Thymus (tissue), 11 donors: ENCODE data around the gene ACTR2. TPM values are rescaled to one million over a fixed set of nuclear protein-coding genes. Genes with fewer than 3 reads are reported as not detected.
A peak's percentile ranks its signal among the peaks of the same experiment; 100 is the strongest.

ENCODE experiments used
- DNase-seq, 9 donors: peaks; one replicate each; pipeline ENCODE4 v3.0.0-alpha.2; 2013; ENCODE audit warnings: low spot score in 9 of 9, low read depth in 6 of 9, missing footprints in 1 of 9
- H3K27ac ChIP-seq, 2 donors: one replicate each; pipeline ENCODE4 v1.5.1; 2013; ENCODE audit warnings: control low read depth in 1 of 2, low read depth in 1 of 2, low read length in 1 of 2, mild to moderate bottlenecking in 1 of 2, moderate library complexity in 1 of 2
- H3K27me3 ChIP-seq, 2 donors: one replicate each; pipeline ENCODE4 v1.5.1; 2013; ENCODE audit warnings: low read length in 1 of 2; ENCODE audit not compliant: control insufficient read depth in 2 of 2, insufficient read depth in 1 of 2
- H3K36me3 ChIP-seq, 2 donors: one replicate each; pipeline ENCODE4 v1.5.1; 2013; ENCODE audit warnings: low read length in 1 of 2, mild to moderate bottlenecking in 1 of 2, moderate library complexity in 1 of 2; ENCODE audit not compliant: control insufficient read depth in 2 of 2, insufficient read depth in 2 of 2
- H3K4me1 ChIP-seq, 2 donors: one replicate each; pipeline ENCODE4 v1.5.1; 2013; ENCODE audit warnings: low read length in 2 of 2; ENCODE audit not compliant: control insufficient read depth in 2 of 2, insufficient read depth in 2 of 2
- H3K4me3 ChIP-seq, 2 donors: one replicate each; pipeline ENCODE4 v1.5.1; 2013; ENCODE audit warnings: low read length in 2 of 2, control low read depth in 1 of 2, mild to moderate bottlenecking in 1 of 2
- H3K9me3 ChIP-seq, 2 donors: one replicate each; pipeline ENCODE4 v1.5.1; 2013; ENCODE audit warnings: low read length in 1 of 2, mild to moderate bottlenecking in 1 of 2; ENCODE audit not compliant: control insufficient read depth in 2 of 2, insufficient read depth in 1 of 2
- WGBS: extraction: QIAGEN DNeasy Blood & Tissue Kit; methylation state at CpG from one replicate; pipeline ENCODE4 v1.1.7; 2013; 5-methylcytosine and 5-hydroxymethylcytosine counted together
- polyA plus RNA-seq: library from polyadenylated mRNA; stranded (reverse); fragments of 200-250 nt; gene quantifications from one replicate; pipeline ENCODE4 v1.2.3, GENCODE V29; 2013
- total RNA-seq: library from RNA; stranded (reverse); fragments of 120-200 nt; gene quantifications from one replicate; pipeline ENCODE4 v1.2.4, GENCODE V29; 2013
- donor health status: healthy.

Gene ACTR2
- total and polyA plus RNA-seq, 2 donors: 76.2 to 166 TPM

DNA sequence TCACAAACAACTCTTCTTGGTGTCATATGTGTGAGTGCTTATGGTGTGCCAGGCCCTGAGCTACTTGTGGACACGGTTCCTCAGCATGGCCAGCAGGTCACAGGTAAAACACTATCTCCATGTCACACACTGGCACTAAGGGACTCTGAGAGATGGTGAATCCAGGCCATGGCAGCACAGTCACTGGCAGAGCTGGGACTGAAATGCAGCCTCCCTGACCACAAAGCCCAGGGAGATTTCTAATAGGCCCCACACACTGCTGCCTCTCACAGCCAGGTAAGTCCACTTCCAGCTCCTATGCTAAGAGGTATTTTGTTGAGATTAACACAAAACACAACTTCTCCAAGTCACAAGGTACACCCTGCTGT, 92.0 kb downstream of the ACTR2 start:
- H3K27ac ChIP-seq: no peak overlapping the region
- no peaks in the 10 kb centered on the region for H3K27me3 ChIP-seq
- 96% methylated on average over 1 of the region's 1 CpG for WGBS
- H3K4me1 ChIP-seq: peaks cover 34 to 52% of the 10 kb centered on the region in 2 donors
- peaks cover 0 to 8% of the 10 kb centered on the region in 2 donors for H3K9me3 ChIP-seq
- DNase-seq: no peak
- H3K4me3 ChIP-seq: no peak overlapping the region
- peaks cover 38 to 40% of the 10 kb centered on the region in 2 donors for H3K36me3 ChIP-seq

DNA sequence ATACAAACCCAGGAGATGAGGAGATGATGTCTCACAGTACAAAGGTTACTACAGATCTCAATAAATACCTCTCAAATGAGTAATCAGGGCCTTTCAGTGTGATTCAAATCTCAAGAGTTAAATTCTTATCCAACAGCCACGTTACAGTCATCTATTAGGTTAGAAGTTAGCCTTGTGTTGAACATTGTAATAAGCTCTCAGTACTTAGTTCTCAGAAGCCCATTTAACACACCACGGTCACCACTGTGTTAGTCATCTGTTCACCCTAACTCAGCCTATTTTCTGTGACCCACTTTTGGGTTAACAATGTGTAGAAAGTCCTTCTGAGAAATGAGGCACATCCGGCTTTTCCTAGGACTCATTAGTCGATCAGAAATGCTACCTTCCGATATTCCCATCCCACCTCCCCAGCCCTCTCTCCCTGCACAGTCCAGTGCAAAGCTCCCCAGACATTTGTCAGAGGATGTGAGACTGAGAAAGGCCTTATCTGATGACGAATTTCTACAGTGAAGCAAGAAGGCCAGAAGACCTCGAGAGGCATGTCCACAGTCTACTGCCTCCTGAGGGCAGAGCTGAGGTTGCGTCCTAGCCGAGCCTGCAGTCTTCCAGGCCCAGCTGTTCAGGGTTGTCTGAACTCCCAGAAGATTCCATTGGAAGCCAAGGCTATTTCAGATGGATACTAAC, 92.6 kb downstream of the ACTR2 start:
- no peak for DNase-seq
- H3K27me3 ChIP-seq: no peaks in the 10 kb centered on the region
- peaks cover 39 to 58% of the 10 kb centered on the region in 2 donors for H3K4me1 ChIP-seq
- WGBS: 95% methylated on average over 9 of the region's 9 CpGs
- H3K9me3 ChIP-seq: peaks cover 0 to 8% of the 10 kb centered on the region in 2 donors
- peaks cover 32 to 36% of the 10 kb centered on the region in 2 donors for H3K36me3 ChIP-seq
- no peak overlapping the region for H3K4me3 ChIP-seq
- H3K27ac ChIP-seq: peak overlapping the region; percentile 37 to 85

Other genes starting within 250 kb of the ACTR2 start
- gene SLC1A4, start 238.4 kb upstream of the ACTR2 start, total RNA-seq: 12.5 TPM
- gene SLC1A4, start 238.4 kb upstream of the ACTR2 start, polyA plus RNA-seq: 4.9 TPM
- gene CEP68, start 171.4 kb upstream of the ACTR2 start, total RNA-seq: 8.0 TPM
- gene CEP68, start 171.4 kb upstream of the ACTR2 start, polyA plus RNA-seq: 13.3 TPM
- 42.9 TPM for gene RAB1A, start 97.7 kb upstream of the ACTR2 start, total RNA-seq
- gene RAB1A, start 97.7 kb upstream of the ACTR2 start, polyA plus RNA-seq: 144 TPM
- 7.9 TPM for gene SPRED2, start 204.8 kb downstream of the ACTR2 start, total RNA-seq
- 17.0 TPM for gene SPRED2, start 204.8 kb downstream of the ACTR2 start, polyA plus RNA-seq